ENCODE results near the gene CREB5.

CREB5 gene

DNA sequence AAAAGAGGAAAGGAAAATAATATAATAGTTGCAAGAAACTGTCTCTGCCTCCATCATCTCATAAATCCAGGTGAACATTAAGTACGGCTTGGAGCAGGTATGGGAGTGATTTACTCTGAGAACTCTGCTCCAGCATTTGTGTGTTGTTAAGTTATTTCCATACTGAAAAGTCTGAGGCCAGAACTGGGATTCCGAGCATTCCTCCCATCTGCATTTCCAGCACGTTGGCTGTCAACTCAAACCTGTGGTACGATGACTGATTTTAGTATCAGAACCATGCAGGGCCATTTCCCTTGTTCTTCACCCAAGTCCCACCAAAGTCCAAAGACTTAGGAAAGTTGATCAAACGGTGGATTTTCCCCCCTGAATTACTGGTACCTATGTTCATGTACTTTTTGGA, 104.9 kb downstream of the CREB5 start:
- no peak for FAIRE-seq

DNA sequence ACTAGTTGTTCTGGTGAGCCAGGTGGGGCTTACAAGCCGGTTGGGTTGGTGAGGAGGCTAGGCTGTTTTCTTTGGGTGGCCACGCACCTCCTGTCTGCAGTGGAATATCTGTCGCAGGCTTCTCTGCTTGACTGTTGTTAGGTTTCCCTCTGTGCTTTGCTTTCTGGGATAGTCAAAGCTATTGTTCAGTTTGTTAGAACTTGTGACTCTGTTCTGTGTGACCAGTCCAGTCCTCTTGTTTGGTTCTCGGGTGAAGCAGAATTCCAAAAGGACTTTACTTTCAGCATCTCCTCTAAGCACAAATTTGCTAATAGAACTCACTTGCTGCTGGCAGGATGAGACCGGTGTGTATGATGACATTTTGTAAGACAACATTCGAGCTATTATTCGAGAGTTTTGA, 105.3 kb downstream of the CREB5 start:
- no peak for FAIRE-seq

DNA sequence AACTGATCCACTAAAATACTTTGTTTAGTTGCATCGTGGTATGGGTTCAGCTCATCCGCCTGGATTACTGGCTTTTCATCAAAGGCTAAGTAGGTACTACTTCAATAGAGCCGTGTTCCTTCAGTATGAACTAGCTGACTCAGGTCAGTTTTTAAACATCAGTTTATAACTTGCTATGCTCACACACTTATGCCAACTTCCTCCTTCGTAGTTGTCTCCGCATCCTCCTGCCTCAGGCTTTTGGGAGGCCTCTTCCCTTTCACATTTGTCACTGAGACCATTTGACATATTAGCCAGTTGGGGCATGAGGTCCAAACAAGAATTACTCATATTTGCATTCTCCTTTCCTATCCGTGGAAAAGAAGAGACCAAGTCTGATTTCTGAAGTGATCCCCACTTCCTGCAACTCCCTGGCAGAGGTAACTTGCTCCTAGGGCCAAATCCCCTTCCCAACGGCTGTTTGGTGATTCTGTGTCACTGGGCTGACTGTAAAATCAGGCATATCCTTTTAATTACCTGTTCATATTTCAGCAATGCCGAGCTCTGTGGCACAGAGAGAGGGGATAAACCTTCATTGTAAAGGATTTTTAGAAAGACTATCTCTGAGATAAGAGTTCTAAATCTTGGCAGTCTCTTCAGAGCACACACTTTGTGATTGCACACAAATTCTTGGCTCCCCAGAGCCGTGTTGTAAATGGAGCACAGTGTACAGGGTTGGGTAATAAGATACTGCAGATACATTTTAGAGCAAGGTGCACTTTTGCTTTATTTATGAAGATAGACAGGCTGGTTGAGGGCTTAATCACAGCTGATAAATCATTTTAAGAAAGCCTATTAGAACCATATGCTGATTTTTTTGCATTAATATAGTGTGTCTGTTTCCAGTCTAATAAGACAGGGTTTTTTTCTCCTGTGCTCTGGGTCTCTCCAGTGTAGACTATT, 108.0 kb downstream of the CREB5 start:
- no peak for FAIRE-seq

DNA sequence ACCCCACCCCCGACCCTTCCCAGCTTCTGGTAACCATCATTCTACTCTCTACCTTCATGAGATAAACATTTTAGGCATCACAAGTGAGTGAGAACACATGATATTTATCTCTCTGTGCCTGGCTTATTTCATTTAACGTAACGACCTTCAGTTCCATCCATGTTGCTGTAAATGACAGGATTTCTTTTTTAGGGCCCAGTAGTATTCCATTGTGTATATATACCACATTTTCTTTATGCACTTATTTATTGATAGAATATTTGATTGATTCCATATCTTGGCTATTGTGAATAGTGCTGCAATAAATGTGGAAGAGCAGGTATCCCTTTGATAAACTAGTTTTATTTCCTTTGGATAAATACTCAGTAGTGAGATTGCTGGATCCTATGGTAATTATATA, 112.7 kb downstream of the CREB5 start:
- no peak for FAIRE-seq

- FAIRE-seq: no peak
Measured at GRCh38 chr7:28528899-28529298, 116.6 kb downstream of the CREB5 start.

DNA sequence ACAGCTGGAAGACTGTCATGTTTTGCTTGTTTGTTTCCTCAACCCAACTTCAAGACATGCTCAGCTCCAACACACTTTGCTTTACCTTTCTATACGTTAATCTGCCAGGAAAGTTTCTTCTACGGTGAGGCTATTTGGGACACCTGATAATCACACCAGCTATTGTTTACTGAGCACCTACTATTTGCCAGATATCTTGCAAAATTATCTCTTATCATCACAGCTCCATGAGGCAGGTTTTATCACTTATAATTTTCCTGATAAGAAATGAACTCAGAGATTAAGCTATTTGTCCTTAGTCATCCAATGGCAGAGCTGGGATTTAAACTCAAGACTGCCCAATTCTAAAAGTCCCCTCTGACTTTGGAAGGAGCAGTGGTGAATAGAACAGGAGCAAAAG, 117.4 kb downstream of the CREB5 start:
- FAIRE-seq: no peak

DNA sequence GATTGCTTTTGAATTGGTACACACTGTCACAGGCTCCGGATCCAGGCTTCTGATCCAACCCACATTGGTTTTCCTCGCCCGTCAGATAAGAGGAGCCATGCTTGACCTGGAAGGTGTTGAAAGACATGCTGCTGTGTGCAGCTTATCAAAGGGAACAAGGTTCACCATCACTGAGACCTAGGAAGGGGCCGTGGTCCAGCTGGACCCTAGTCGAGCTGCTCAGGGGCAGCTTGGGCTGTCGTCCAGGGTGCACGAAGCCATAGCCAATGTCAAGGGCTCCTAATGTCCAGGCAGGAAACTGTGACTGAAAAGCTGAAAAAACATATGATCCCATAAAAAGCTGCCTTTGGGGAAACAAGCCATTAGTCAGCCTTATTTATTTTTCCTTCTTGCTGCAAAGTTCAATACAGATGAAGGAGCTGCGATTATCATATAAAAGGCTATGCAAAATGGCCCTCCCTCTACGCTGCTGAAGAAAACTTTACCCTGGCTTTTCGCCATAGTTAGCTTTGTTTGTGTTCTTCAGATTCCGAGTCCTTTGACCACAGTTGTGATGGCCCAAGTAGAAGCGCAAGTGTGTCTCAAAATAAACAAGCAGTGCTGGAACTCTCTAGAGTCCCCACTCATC, 118.0 kb downstream of the CREB5 start:
- FAIRE-seq: no peak

GRCh38 chr7:28530803-28531175, 118.5 kb downstream of the CREB5 start:
- FAIRE-seq: no peak

- no peak for FAIRE-seq
Measured at GRCh38 chr7:28531291-28531690, 119.0 kb downstream of the CREB5 start.

DNA sequence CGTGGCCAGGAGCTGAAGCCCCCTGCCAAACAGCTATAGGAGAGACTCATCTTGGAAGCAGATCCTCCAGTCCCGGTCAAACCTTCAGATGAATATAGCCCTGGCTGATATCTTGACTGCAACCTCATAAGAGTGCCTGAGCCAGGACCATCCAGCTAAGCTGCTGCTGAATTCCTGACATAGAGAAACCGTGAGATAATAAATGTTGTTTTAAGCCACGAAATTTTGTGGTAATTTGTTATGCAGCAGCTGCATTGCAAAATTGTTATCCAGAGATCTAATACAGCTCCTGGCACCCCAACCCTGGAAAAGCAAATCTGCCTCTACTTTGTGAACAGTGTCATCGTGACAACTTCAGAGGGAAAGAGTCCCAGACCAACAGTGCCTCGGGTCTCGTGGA, 119.9 kb downstream of the CREB5 start:
- FAIRE-seq: no peak

DNA sequence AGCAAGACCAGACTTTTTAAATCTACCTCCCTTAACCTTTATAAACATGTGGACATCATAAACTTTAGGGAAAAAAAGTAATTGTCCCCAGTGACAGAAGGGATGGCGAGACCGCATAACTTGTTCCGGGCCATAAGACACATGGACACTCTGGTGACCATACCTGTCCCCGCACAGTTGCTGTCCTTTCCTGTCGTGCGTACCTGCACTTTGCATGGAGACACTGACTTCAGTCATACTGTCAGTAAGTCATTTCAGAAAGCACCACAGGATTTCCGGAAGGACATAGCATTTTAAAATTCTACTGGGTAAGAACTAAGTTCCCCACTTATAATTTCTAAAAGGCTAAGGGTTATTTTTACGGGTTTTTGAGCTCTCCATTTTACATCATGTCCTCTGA, 120.9 kb downstream of the CREB5 start:
- FAIRE-seq: no peak

GRCh38 chr7:28533731-28534531, 121.6 kb downstream of the CREB5 start:
- FAIRE-seq: no peak

DNA sequence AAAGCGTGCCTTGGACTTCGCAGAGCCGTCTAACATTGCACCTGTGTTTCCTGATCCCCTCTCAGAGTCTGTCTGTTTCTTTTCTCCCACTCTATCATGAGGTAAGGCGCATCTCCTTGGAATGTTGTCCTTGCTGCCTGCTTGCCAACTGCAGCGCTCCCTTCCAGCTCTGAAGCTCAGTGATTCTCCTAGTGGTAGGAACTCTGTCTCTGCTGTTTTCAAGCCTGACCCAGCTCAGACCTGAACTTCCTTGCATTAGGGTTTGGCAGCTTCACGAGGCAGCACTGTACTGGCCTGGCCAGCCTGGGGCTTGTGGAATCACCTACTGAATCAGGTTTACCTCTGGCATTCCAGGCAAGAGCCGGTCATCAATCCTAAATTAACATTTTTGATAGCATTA, 123.9 kb downstream of the CREB5 start:
- FAIRE-seq: no peak

DNA sequence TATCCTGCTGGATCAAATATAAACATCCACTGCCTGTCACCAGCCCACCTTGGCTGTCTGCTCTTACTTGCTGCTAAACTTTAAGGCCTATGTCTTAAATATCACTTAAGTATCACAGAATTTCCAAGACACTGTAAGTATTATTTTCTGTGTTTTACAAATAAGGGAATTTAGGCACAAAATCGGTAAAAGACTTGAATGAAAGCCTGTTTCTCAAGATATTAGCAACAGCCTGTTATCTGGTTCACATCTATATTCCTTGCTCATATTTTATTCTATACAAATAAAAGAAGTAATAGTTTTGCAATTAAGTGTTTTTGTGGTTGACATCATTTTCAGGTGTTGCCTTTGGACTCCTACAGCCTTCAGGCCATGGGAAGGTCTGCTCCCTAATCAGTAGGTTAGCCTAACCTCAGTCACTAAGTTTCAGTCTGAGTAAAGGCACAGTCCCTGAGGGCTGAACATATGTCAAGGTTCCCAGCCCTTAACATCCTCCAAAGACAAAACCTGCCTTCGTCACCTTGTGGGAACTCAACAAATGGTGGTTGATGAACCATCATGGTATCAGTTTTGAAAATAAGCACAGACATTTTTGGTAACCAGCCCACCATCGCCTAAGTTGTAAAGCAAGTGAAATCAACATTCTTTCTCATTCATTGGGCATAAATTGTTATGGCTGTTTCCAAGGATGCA, 127.1 kb downstream of the CREB5 start:
- no peak for FAIRE-seq

GRCh38 chr7:28542410-28542809, 130.1 kb downstream of the CREB5 start:
- no peak for FAIRE-seq

DNA sequence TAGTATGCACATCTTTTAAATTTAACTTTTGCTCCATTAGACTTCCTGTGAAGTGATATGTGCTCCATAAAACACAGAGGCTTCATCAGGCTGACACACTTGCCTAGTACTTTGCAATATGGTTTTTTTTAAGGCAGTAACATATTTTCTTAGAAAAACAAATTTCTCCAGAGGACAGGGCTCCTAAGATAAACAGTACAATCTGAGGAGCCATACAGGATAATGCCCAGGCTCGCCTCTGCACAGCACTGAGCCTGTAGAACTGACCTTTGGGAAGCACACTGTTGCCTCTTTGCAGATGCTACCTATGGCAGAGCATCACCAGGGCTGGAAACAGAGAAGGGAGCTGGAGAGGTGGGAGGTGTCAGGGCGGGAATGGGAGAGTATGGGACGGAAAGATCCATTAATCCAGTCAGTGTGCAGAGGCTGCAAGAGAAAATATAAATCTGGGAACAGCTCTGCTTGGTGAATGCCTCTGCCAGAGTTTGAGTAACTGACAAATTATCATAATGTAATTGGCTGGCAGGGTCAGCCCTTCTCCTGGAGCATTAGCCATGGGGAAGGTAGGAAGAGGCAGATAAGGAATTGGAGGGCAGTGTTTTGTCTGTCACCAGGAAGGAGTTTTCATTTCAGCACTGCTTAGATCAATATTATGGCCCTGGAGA, 132.3 kb downstream of the CREB5 start:
- no peak for FAIRE-seq

DNA sequence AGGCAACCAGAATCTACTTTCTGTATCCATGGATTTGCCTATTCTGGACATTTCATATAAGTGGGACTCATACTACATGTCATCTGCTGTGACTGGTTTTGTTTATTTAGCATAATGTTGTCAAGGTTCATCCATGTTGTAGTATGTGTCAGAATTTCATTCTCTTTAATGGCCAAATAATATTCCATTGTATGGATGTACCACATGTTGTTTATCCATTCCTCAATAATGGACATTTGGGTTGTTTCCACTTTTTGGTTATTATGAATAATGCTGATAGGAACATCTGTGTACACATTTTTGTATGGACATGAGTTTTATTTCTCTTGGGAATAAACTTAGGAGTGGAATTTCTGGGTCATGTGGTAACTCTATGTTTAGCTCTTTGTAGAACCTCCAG, 133.7 kb downstream of the CREB5 start:
- no peak for FAIRE-seq

DNA sequence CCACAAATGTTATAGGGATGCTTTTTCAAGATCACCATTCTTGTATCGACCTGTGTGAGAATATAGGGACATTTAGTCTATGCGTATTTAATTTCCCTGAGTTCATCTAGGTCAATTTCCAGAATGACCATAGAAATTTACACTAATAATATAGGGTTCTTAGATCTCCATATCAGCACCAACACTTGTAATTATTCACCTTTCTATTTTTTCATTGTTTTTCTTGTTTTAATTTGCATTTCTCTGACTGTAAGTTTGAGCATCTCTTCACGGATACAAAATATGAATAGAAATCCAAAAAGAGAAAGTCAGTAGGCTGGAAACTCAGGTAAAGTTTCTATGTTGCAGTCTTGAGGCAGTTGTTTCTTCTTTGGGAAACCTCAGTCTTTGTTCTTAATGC, 134.8 kb downstream of the CREB5 start:
- no peak for FAIRE-seq

- no peak for FAIRE-seq
Measured at GRCh38 chr7:28548416-28548815, 136.1 kb downstream of the CREB5 start.

GRCh38 chr7:28549998-28550397, 137.7 kb downstream of the CREB5 start:
- no peak for FAIRE-seq

GRCh38 chr7:28550580-28551186, 138.4 kb downstream of the CREB5 start:
- FAIRE-seq: no peak

DNA sequence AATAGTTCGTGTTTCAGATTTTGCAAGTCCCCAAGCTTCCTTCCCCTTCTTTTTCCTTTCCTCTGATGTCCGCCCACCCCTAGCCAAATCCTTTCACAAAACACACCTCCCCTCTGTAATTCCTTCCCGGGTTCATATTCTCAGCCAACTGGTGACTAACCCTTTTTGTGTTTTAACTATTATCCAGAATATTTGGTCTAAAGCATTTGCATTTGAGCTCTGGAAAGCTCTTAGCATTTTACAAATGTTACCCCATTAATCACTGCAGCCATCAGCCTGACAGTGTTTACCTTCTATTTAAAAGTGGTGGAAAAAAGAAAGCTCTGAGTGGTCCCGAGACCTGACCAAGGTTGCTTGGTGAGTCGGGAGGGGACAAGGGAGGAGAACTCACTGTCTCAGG, 139.0 kb downstream of the CREB5 start:
- no peak for FAIRE-seq

All from islet of Langerhans (tissue), 1 donor.